Osteoblast (primary cell): ENCODE measurements around the gene KYNU. TPM values are rescaled to one million over a fixed set of nuclear protein-coding genes. Genes with fewer than 3 reads are reported as not detected.

Source experiments
- DNase-seq: peaks from one replicate; pipeline ENCODE4 v3.0.0; 2011; ENCODE audit warnings: low spot score, mixed read lengths; ENCODE audit not compliant: insufficient read length; ENCODE audit errors: missing footprints
- H2AFZ ChIP-seq: 2 replicates; pipeline ENCODE4 v1.6.0; 2011; ENCODE audit warnings: mild to moderate bottlenecking, low read length
- H3K27ac ChIP-seq: 2 replicates; pipeline ENCODE4 v1.5.1; 2011; ENCODE audit warnings: mild to moderate bottlenecking, low read depth, low read length, moderate library complexity
- H3K27me3 ChIP-seq: 2 replicates; pipeline ENCODE4 v1.6.0; 2012; ENCODE audit warnings: mild to moderate bottlenecking, control low read depth, inconsistent platforms, low read length, moderate library complexity; ENCODE audit not compliant: insufficient read depth
- H3K36me3 ChIP-seq: 2 replicates; pipeline ENCODE4 v1.5.1; 2011; ENCODE audit warnings: mild to moderate bottlenecking, low read length, control low read depth, moderate library complexity; ENCODE audit not compliant: insufficient read depth
- H3K4me1 ChIP-seq: 2 replicates; pipeline ENCODE4 v1.5.1; 2011; ENCODE audit warnings: mild to moderate bottlenecking, low read length, control low read depth, moderate library complexity; ENCODE audit not compliant: insufficient read depth
- H3K4me2 ChIP-seq: 2 replicates; pipeline ENCODE4 v1.6.0; 2011; ENCODE audit warnings: mild to moderate bottlenecking, low read length; ENCODE audit not compliant: insufficient read depth
- H3K4me3 ChIP-seq: fragments of 200-600 bp; sonication (generic); 3 replicates; pipeline ENCODE4 v1.5.1; 2012; ENCODE audit warnings: mild to moderate bottlenecking, low read length, inconsistent platforms; ENCODE audit not compliant: insufficient read depth
- H3K79me2 ChIP-seq: 2 replicates; pipeline ENCODE4 v1.6.0; 2012; ENCODE audit warnings: mild to moderate bottlenecking, low read length, control low read depth, inconsistent platforms; ENCODE audit not compliant: insufficient read depth
- H3K9me3 ChIP-seq: 2 replicates; pipeline ENCODE4 v1.5.1; 2011; ENCODE audit warnings: low read depth, low read length, control low read depth
- H4K20me1 ChIP-seq: 2 replicates; pipeline ENCODE4 v1.6.0; 2012; ENCODE audit warnings: mild to moderate bottlenecking, low read length, control low read depth; ENCODE audit not compliant: insufficient read depth
- CTCF ChIP-seq: IDR thresholded peaks from 2 replicates; pipeline ENCODE4 v1.5.1; 2011; ENCODE audit warnings: mild to moderate bottlenecking, low read depth, low read length, moderate library complexity; ENCODE audit errors: extremely low read depth
- total RNA-seq: library from RNA; depleted of rRNA; stranded (reverse); fragments of >200 nt; gene quantifications from 2 replicates; pipeline ENCODE4 v1.2.3, GENCODE V29; 2012

The KYNU gene
- total RNA-seq, 1 donor = 10.9 TPM

- peak overlapping the region; percentile 58 for H3K4me2 ChIP-seq
- no peak for TF ChIP-seq CTCF
These were observed 3.6 kb upstream of the KYNU start for GRCh38 chr2:142873831-142874287.

GRCh38 chr2:142874293-142874814 is 3.1 kb upstream of the KYNU start:
- no peak for DNase-seq
- Histone ChIP-seq H2AFZ (peak overlapping the region; percentile 44), H3K79me2 (no peaks in the 10 kb centered on the region), H3K36me3 (no peaks in the 10 kb centered on the region), H3K4me1 (peaks cover 30% of the 10 kb centered on the region), H3K27ac (peak overlapping the region; percentile 97), H3K4me2 (peak overlapping the region; percentile 58), H4K20me1 (no peaks in the 10 kb centered on the region), H3K4me3 (no peak overlapping the region), H3K9me3 (no peaks in the 10 kb centered on the region), H3K27me3 (no peaks in the 10 kb centered on the region)
- TF ChIP-seq CTCF = no peak

More at GRCh38 chr2:142873831-142874287, 3.6 kb upstream of the KYNU start:
- Histone ChIP-seq H4K20me1 (no peaks in the 10 kb centered on the region), H2AFZ (peak overlapping the region; percentile 44), H3K36me3 (no peaks in the 10 kb centered on the region), H3K4me3 (no peak overlapping the region), H3K9me3 (no peaks in the 10 kb centered on the region), H3K79me2 (no peaks in the 10 kb centered on the region), H3K4me1 (peaks cover 30% of the 10 kb centered on the region), H3K27ac (peak overlapping the region; percentile 97), H3K27me3 (no peaks in the 10 kb centered on the region)
- no peak for DNase-seq

GRCh38 chr2:142875010-142875409 is 2.5 kb upstream of the KYNU start:
- H3K9me3 ChIP-seq = no peaks in the 10 kb centered on the region
- H2AFZ ChIP-seq = no peak overlapping the region
- DNase-seq = no peak
- TF ChIP-seq CTCF = no peak
- peaks cover 33% of the 10 kb centered on the region for H3K4me1 ChIP-seq
- no peaks in the 10 kb centered on the region for H3K79me2 ChIP-seq
- H3K27me3 ChIP-seq = no peaks in the 10 kb centered on the region
- peak overlapping the region; percentile 58 for H3K4me2 ChIP-seq
- no peak overlapping the region for H3K4me3 ChIP-seq
- no peaks in the 10 kb centered on the region for H3K36me3 ChIP-seq
- H4K20me1 ChIP-seq = no peaks in the 10 kb centered on the region
- H3K27ac ChIP-seq = peak overlapping the region; percentile 97

GRCh38 chr2:142875652-142876051 is 1.8 kb upstream of the KYNU start:
- Histone ChIP-seq H3K9me3 (no peaks in the 10 kb centered on the region), H3K4me2 (no peak overlapping the region), H3K4me1 (peaks cover 35% of the 10 kb centered on the region), H2AFZ (no peak overlapping the region), H3K36me3 (no peaks in the 10 kb centered on the region), H3K79me2 (no peaks in the 10 kb centered on the region), H4K20me1 (no peaks in the 10 kb centered on the region), H3K4me3 (no peak overlapping the region), H3K27ac (peak overlapping the region; percentile 97), H3K27me3 (no peaks in the 10 kb centered on the region)
- no peak for TF ChIP-seq CTCF
- DNase-seq = no peak
